ENCODE results near the gene C16orf92.
"Not testable (repeated sequence)": the region's sequence is repeated elsewhere in the genome, so short reads cannot be mapped to it uniquely, and the experiment has no call there.

The C16orf92 gene

GRCh38 chr16:30017277-30017656 lies 5.7 kb upstream of the C16orf92 start:
- no peak for ATAC-seq (ENCODE audit: low read depth)
- peaks cover 7% of the 10 kb centered on the region for H3K4me1 Mint-ChIP-seq
- H3K36me3 Mint-ChIP-seq = no peaks in the 10 kb centered on the region
- H3K4me3 Mint-ChIP-seq = no peak overlapping the region
- H3K27me3 Mint-ChIP-seq = peaks cover 7% of the 10 kb centered on the region
- H3K9me3 Mint-ChIP-seq = no peaks in the 10 kb centered on the region
- no peak for DNase-seq (ENCODE audit: low spot score in 2 of 2)
- no peak overlapping the region for H3K27ac Mint-ChIP-seq

- H3K4me3 Mint-ChIP-seq = not testable (repeated sequence)
Observed at GRCh38 chr16:30017937-30018336, 5.1 kb upstream of the C16orf92 start.

GRCh38 chr16:30018731-30019158 lies 4.3 kb upstream of the C16orf92 start:
- DNase-seq (ENCODE audit: low spot score in 2 of 2) = no peak
- H3K4me1 Mint-ChIP-seq = peaks cover 7% of the 10 kb centered on the region
- H3K4me3 Mint-ChIP-seq = no peak overlapping the region
- no peaks in the 10 kb centered on the region for H3K9me3 Mint-ChIP-seq
- no peak for ATAC-seq (ENCODE audit: low read depth)
- peaks cover 7% of the 10 kb centered on the region for H3K27me3 Mint-ChIP-seq
- no peaks in the 10 kb centered on the region for H3K36me3 Mint-ChIP-seq
- H3K27ac Mint-ChIP-seq = no peak overlapping the region

More at GRCh38 chr16:30017937-30018336, 5.1 kb upstream of the C16orf92 start:
- not testable (repeated sequence) for H3K36me3 Mint-ChIP-seq; H3K27ac Mint-ChIP-seq; ATAC-seq (ENCODE audit: low read depth); DNase-seq (ENCODE audit: low spot score in 2 of 2); H3K9me3 Mint-ChIP-seq; H3K27me3 Mint-ChIP-seq; H3K4me1 Mint-ChIP-seq

- Mint-ChIP-seq H3K4me1 (peaks cover 12% of the 10 kb centered on the region), H3K4me3 (no peak overlapping the region), H3K27me3 (peaks cover 23% of the 10 kb centered on the region), H3K9me3 (no peaks in the 10 kb centered on the region), H3K27ac (no peak overlapping the region), H3K36me3 (no peaks in the 10 kb centered on the region)
- DNase-seq (ENCODE audit: low spot score in 2 of 2) (no peak), ATAC-seq (ENCODE audit: low read depth) (no peak)
Observed at GRCh38 chr16:30023586-30023985, 588 bp downstream of the C16orf92 start.

GRCh38 chr16:30024451-30024850 lies 1.5 kb downstream of the C16orf92 start:
- Mint-ChIP-seq H3K27ac (no peak overlapping the region), H3K4me1 (peaks cover 12% of the 10 kb centered on the region), H3K4me3 (no peak overlapping the region), H3K36me3 (no peaks in the 10 kb centered on the region), H3K9me3 (no peaks in the 10 kb centered on the region), H3K27me3 (peaks cover 27% of the 10 kb centered on the region)
- DNase-seq (ENCODE audit: low spot score in 2 of 2) (no peak), ATAC-seq (ENCODE audit: low read depth) (no peak)

- no peak overlapping the region for H3K27ac Mint-ChIP-seq
- H3K4me1 Mint-ChIP-seq = peaks cover 16% of the 10 kb centered on the region
- DNase-seq (ENCODE audit: low spot score in 2 of 2) = no peak
- peaks cover 34% of the 10 kb centered on the region for H3K27me3 Mint-ChIP-seq
- no peaks in the 10 kb centered on the region for H3K36me3 Mint-ChIP-seq
- no peak overlapping the region for H3K4me3 Mint-ChIP-seq
- ATAC-seq (ENCODE audit: low read depth) = no peak
- no peaks in the 10 kb centered on the region for H3K9me3 Mint-ChIP-seq
Observed at GRCh38 chr16:30025156-30025555, 2.2 kb downstream of the C16orf92 start.

GRCh38 chr16:30025574-30025973 lies 2.6 kb downstream of the C16orf92 start:
- ATAC-seq (ENCODE audit: low read depth) (no peak), DNase-seq (ENCODE audit: low spot score in 2 of 2) (no peak)
- peaks cover 38% of the 10 kb centered on the region for H3K27me3 Mint-ChIP-seq
- H3K4me1 Mint-ChIP-seq = peaks cover 19% of the 10 kb centered on the region
- H3K9me3 Mint-ChIP-seq = no peaks in the 10 kb centered on the region
- H3K36me3 Mint-ChIP-seq = no peaks in the 10 kb centered on the region
- H3K4me3 Mint-ChIP-seq = no peak overlapping the region
- no peak overlapping the region for H3K27ac Mint-ChIP-seq

- DNase-seq (ENCODE audit: low spot score in 2 of 2) (no peak), ATAC-seq (ENCODE audit: low read depth) (no peak)
- H3K9me3 Mint-ChIP-seq = no peaks in the 10 kb centered on the region
- H3K27ac Mint-ChIP-seq = no peak overlapping the region
- peaks cover 41% of the 10 kb centered on the region for H3K27me3 Mint-ChIP-seq
- H3K4me1 Mint-ChIP-seq = peaks cover 12% of the 10 kb centered on the region
- H3K4me3 Mint-ChIP-seq = no peak overlapping the region
- H3K36me3 Mint-ChIP-seq = no peaks in the 10 kb centered on the region
Observed at GRCh38 chr16:30026449-30026848, 3.5 kb downstream of the C16orf92 start.

GRCh38 chr16:30027588-30028437 lies 4.8 kb downstream of the C16orf92 start:
- no peaks in the 10 kb centered on the region for H3K9me3 Mint-ChIP-seq
- ATAC-seq (ENCODE audit: low read depth) (no peak), DNase-seq (ENCODE audit: low spot score in 2 of 2) (no peak)
- H3K4me1 Mint-ChIP-seq = peaks cover 16% of the 10 kb centered on the region
- no peaks in the 10 kb centered on the region for H3K36me3 Mint-ChIP-seq
- H3K27me3 Mint-ChIP-seq = peaks cover 45% of the 10 kb centered on the region
- H3K27ac Mint-ChIP-seq = no peak overlapping the region
- H3K4me3 Mint-ChIP-seq = no peak overlapping the region

- Mint-ChIP-seq H3K4me1 (peaks cover 16% of the 10 kb centered on the region), H3K4me3 (no peak overlapping the region), H3K27ac (no peak overlapping the region), H3K36me3 (no peaks in the 10 kb centered on the region), H3K27me3 (peaks cover 45% of the 10 kb centered on the region), H3K9me3 (no peaks in the 10 kb centered on the region)
- ATAC-seq (ENCODE audit: low read depth) (peak; percentile 39), DNase-seq (ENCODE audit: low spot score in 2 of 2) (no peak)
Observed at GRCh38 chr16:30028438-30029076, 5.6 kb downstream of the C16orf92 start.

- H3K36me3 Mint-ChIP-seq = no peaks in the 10 kb centered on the region
- peaks cover 47% of the 10 kb centered on the region for H3K27me3 Mint-ChIP-seq
- no peak overlapping the region for H3K4me3 Mint-ChIP-seq
- DNase-seq (ENCODE audit: low spot score in 2 of 2) (no peak), ATAC-seq (ENCODE audit: low read depth) (no peak)
- H3K4me1 Mint-ChIP-seq = peaks cover 16% of the 10 kb centered on the region
- H3K9me3 Mint-ChIP-seq = no peaks in the 10 kb centered on the region
- H3K27ac Mint-ChIP-seq = no peak overlapping the region
Observed at GRCh38 chr16:30030011-30030685, 7.2 kb downstream of the C16orf92 start.

GRCh38 chr16:30030841-30031413 lies 7.9 kb downstream of the C16orf92 start, which contains the start of gene TLCD3B:
TSS of gene TLCD3B (minus strand) at chr16:30031271. CDS start at chr16:30030527, 744 bp downstream.
- DNase-seq (ENCODE audit: low spot score in 2 of 2) = no peak
- Mint-ChIP-seq H3K9me3 (no peaks in the 10 kb centered on the region), H3K36me3 (no peaks in the 10 kb centered on the region), H3K4me3 (no peak within 1 kb of the TSS), H3K27ac (no peak within 1 kb of the TSS), H3K27me3 (peaks cover 52% of the 10 kb centered on the region), H3K4me1 (peaks cover 11% of the 10 kb centered on the region)
- no peak for ATAC-seq (ENCODE audit: low read depth)

GRCh38 chr16:30031477-30031918 lies 8.5 kb downstream of the C16orf92 start:
- Mint-ChIP-seq H3K36me3 (no peaks in the 10 kb centered on the region), H3K4me1 (peaks cover 11% of the 10 kb centered on the region), H3K4me3 (no peak overlapping the region), H3K27ac (no peak overlapping the region), H3K9me3 (no peaks in the 10 kb centered on the region), H3K27me3 (peaks cover 52% of the 10 kb centered on the region)
- ATAC-seq (ENCODE audit: low read depth) (no peak), DNase-seq (ENCODE audit: low spot score in 2 of 2) (no peak)
